B cell (primary cell): ENCODE measurements around the gene MNT. TPM values are rescaled to one million over a fixed set of nuclear protein-coding genes. Genes with fewer than 3 reads are reported as not detected.

Experiments used
- ATAC-seq: fragments of 200-7000 bp; cut with Tn5 transposase; one replicate; pipeline ENCODE4 v1.10.0; 2021; ENCODE audit warnings: low read depth, mild to moderate bottlenecking, moderate number of reproducible peaks, moderate library complexity
- CTCF ChIA-PET: fragments of 350-600 bp; sonication (Branson Sonifier 250); formaldehyde crosslinking; loops from one replicate; lab custom pipeline; 2021; ENCODE audit warnings: antibody characterized with exemption, inconsistent platforms; lab: Charles Lee
- POLR2A ChIA-PET: fragments of 350-600 bp; sonication (Branson Sonifier 250); formaldehyde crosslinking; loops from one replicate; lab custom pipeline; 2021; ENCODE audit warnings: antibody characterized with exemption; lab: Charles Lee
- DNase-seq: peaks from one replicate; pipeline ENCODE4 v3.0.0; 2013
- H2AFZ ChIP-seq: 2 replicates; pipeline ENCODE4 v1.6.1; 2012; ENCODE audit warnings: mild to moderate bottlenecking, low read depth, low read length; ENCODE audit not compliant: insufficient read depth, poor library complexity, severe bottlenecking
- H3K27ac ChIP-seq, 2 donors: 1 replicate in 1 of 2; 2 replicates in 1 of 2; pipeline ENCODE4 v1.5.1; 2012 to 2013; ENCODE audit warnings: low read length in 2 of 2, mild to moderate bottlenecking in 2 of 2, moderate library complexity in 1 of 2
- H3K27me3 ChIP-seq, 4 experiments: fragments of 200-600 bp in 1 of 4; sonication (generic) in 1 of 4; replicated peaks in 1 of 4; 1 replicate in 2 of 4; 2 replicates in 2 of 4; pipeline versions ENCODE4 v1.6.1 to v1.7.0; 2013 to 2016; ENCODE audit warnings: low read length in 3 of 4, mild to moderate bottlenecking in 2 of 4, mixed read lengths in 1 of 4, moderate library complexity in 1 of 4; ENCODE audit not compliant: insufficient read depth in 4 of 4, control insufficient read depth in 3 of 4; ENCODE audit errors: control extremely low read depth in 1 of 4
- H3K36me3 ChIP-seq, 2 experiments: replicated peaks in 1 of 2; 1 replicate in 1 of 2; 2 replicates in 1 of 2; pipeline versions ENCODE4 v1.6.1 to v1.7.1; 2013; ENCODE audit warnings: low read length in 1 of 2; ENCODE audit not compliant: insufficient read depth in 2 of 2, control insufficient read depth in 1 of 2; ENCODE audit errors: control extremely low read depth in 1 of 2, extremely low read depth in 1 of 2
- H3K4me1 ChIP-seq, 2 donors: fragments of 200-600 bp in 1 of 2; sonication (generic) in 1 of 2; 1 replicate in 1 of 2; 2 replicates in 1 of 2; pipeline versions ENCODE4 v1.5.1 to v1.6.1; 2013 to 2017; ENCODE audit warnings: low read length in 2 of 2; ENCODE audit not compliant: control insufficient read depth in 2 of 2, insufficient read depth in 2 of 2
- H3K4me2 ChIP-seq: replicated peaks from 2 replicates; pipeline ENCODE3; 2012; ENCODE audit warnings: mild to moderate bottlenecking, low read depth, low read length; ENCODE audit not compliant: poor library complexity, severe bottlenecking
- H3K4me3 ChIP-seq, 5 experiments: fragments of 200-600 bp in 1 of 5; sonication (generic) in 1 of 5; 1 replicate in 3 of 5; 2 replicates in 2 of 5; pipeline versions ENCODE4 v1.5.1 to v1.7.0; 2011 to 2016; ENCODE audit warnings: low read length in 4 of 5, mild to moderate bottlenecking in 4 of 5, low read depth in 2 of 5, control low read depth in 1 of 5, moderate library complexity in 1 of 5; ENCODE audit not compliant: insufficient read depth in 1 of 5; ENCODE audit errors: control extremely low read depth in 1 of 5, extremely low read depth in 1 of 5
- H3K79me2 ChIP-seq: fragments of 200-600 bp; sonication (generic); one replicate; pipeline ENCODE4 v1.6.0; 2016; ENCODE audit warnings: low read length; ENCODE audit not compliant: control insufficient read depth, insufficient read depth
- H3K9ac ChIP-seq: fragments of 200-600 bp; sonication (generic); 2 replicates; pipeline ENCODE4 v1.6.1; 2017; ENCODE audit warnings: mild to moderate bottlenecking, low read length, moderate library complexity
- H3K9me3 ChIP-seq, 3 donors: one replicate each; pipeline versions ENCODE4 v1.6.1 to v1.7.1; 2013; ENCODE audit warnings: low read length in 2 of 3; ENCODE audit not compliant: control insufficient read depth in 2 of 3, insufficient read depth in 1 of 3; ENCODE audit errors: control extremely low read depth in 1 of 3
- H4K20me1 ChIP-seq: 2 replicates; pipeline ENCODE4 v1.6.0; 2012; ENCODE audit warnings: mild to moderate bottlenecking, low read length; ENCODE audit not compliant: insufficient read depth, control insufficient read depth, poor library complexity, severe bottlenecking
- H3K27ac Mint-ChIP-seq: one replicate; pipeline ENCODE4 v1.8.0; 2021; ENCODE audit warnings: mixed read lengths
- H3K27me3 Mint-ChIP-seq: one replicate; pipeline ENCODE4 v1.8.0; 2021; ENCODE audit warnings: mixed read lengths
- H3K4me1 Mint-ChIP-seq: one replicate; pipeline ENCODE4 v1.8.0; 2021; ENCODE audit warnings: mixed read lengths
- H3K4me3 Mint-ChIP-seq: one replicate; pipeline ENCODE4 v1.8.0; 2021; ENCODE audit warnings: mixed read lengths
- H3K9me3 Mint-ChIP-seq: one replicate; pipeline ENCODE4 v1.8.0; 2022; ENCODE audit warnings: mixed read lengths; ENCODE audit not compliant: insufficient read depth
- CTCF ChIP-seq: fragments of 200-600 bp; IDR thresholded peaks from one replicate; pipeline ENCODE4 v1.8.0; 2022; ENCODE audit warnings: antibody characterized with exemption, mild to moderate bottlenecking
- EZH2 ChIP-seq: IDR thresholded peaks from 2 replicates; pipeline ENCODE4 v1.6.1; 2012; ENCODE audit warnings: borderline replicate concordance, low read depth, mild to moderate bottlenecking, moderate library complexity, low read length; ENCODE audit not compliant: insufficient read depth, poor library complexity, severe bottlenecking
- WGBS: methylation state at CpG from one replicate; pipeline ENCODE4 v1.1.5; 2013; ENCODE audit warnings: missing lambda C conversion rate; ENCODE audit not compliant: insufficient coverage; 5-methylcytosine and 5-hydroxymethylcytosine counted together
- intact Hi-C: fragments of 100-400 bp; cut with micrococcal nuclease; formaldehyde crosslinking; loops from one replicate; pipeline ENCODE4 v1.10.0; 2022
- polyA plus RNA-seq: library from polyadenylated mRNA; depleted of rRNA; stranded (reverse); fragments of >200 nt; gene quantifications from 2 replicates; pipeline ENCODE4 v1.2.3, GENCODE V29; 2012
- total RNA-seq, 2 donors: library from RNA; stranded (reverse); fragments of 120-200 nt in 1 of 2; gene quantifications; 1 replicate in 1 of 2; 2 replicates in 1 of 2; pipeline versions ENCODE4 v1.2.3 to v1.2.4, GENCODE V29; 2013 to 2022

The MNT gene
- total and polyA plus RNA-seq, 2 donors (not counting 1 experiment from before 2014, with no cell fraction given) = 20.0 to 68.5 TPM

- no peak for TF ChIP-seq EZH2
- TF ChIP-seq CTCF = no peak
- intact Hi-C loops = no loop called here
- Histone ChIP-seq H3K36me3 (peaks cover 0 to 5% of the 10 kb centered on the region in 2 experiments), H3K27me3 (no peaks in the 10 kb centered on the region), H3K9ac (no peak overlapping the region), H2AFZ (no peak overlapping the region), H3K27ac (no peak overlapping the region), H4K20me1 (no peaks in the 10 kb centered on the region), H3K79me2 (no peaks in the 10 kb centered on the region), H3K4me1 (no peaks in the 10 kb centered on the region), H3K9me3 (no peaks in the 10 kb centered on the region), H3K4me3 (no peak overlapping the region), H3K4me2 (no peak overlapping the region)
- Mint-ChIP-seq H3K27ac (no peak overlapping the region), H3K27me3 (no peaks in the 10 kb centered on the region), H3K9me3 (no peaks in the 10 kb centered on the region), H3K4me1 (no peaks in the 10 kb centered on the region), H3K4me3 (no peak overlapping the region)
- ChIA-PET POLR2A (interaction anchor here (1.3 kb wide), 1 partner anchor 32 kb away, joined by 3 read pairs; no protein-coding TSS in a partner anchor), CTCF (interaction anchor here (0.7 to 2.7 kb wide), 3 partner anchors 12 to 47 kb away, joined by 3 to 11 read pairs (median 4); no protein-coding TSS in a partner anchor)
- WGBS = 96% methylated on average over 19 of the region's 20 CpGs
- ATAC-seq (no peak), DNase-seq (no peak)
Measured at GRCh38 chr17:2369551-2370210, 31.2 kb downstream of the MNT start.

GRCh38 chr17:2369039-2369438, 31.8 kb downstream of the MNT start:
- TF ChIP-seq EZH2 = no peak
- TF ChIP-seq CTCF = no peak
- intact Hi-C loops = no loop called here
- H3K4me1 ChIP-seq = no peaks in the 10 kb centered on the region
- Mint-ChIP-seq H3K9me3 (no peaks in the 10 kb centered on the region), H3K4me3 (no peak overlapping the region), H3K27me3 (no peaks in the 10 kb centered on the region), H3K27ac (no peak overlapping the region), H3K4me1 (no peaks in the 10 kb centered on the region)
- WGBS = 89% methylated on average over 4 of the region's 5 CpGs
- no peak overlapping the region for H3K4me2 ChIP-seq
- no peaks in the 10 kb centered on the region for H3K9me3 ChIP-seq
- H3K27ac ChIP-seq = no peak overlapping the region
- ATAC-seq = no peak
- no peaks in the 10 kb centered on the region for H3K79me2 ChIP-seq
- H3K27me3 ChIP-seq = no peaks in the 10 kb centered on the region
- no peak overlapping the region for H2AFZ ChIP-seq
- no peaks in the 10 kb centered on the region for H4K20me1 ChIP-seq
- ChIA-PET CTCF (interaction anchor here (2.7 kb wide), 1 partner anchor 47 kb away, joined by 11 read pairs; no protein-coding TSS in a partner anchor), POLR2A (no interaction called here)
- H3K4me3 ChIP-seq = no peak overlapping the region
- no peak for DNase-seq
- no peak overlapping the region for H3K9ac ChIP-seq
- peaks cover 0 to 8% of the 10 kb centered on the region in 2 experiments for H3K36me3 ChIP-seq
